GM19372 (cell line): ENCODE results near the gene CES3.
"Not testable (repeated sequence)": the region's sequence is repeated elsewhere in the genome, so short reads cannot be mapped to it uniquely, and the experiment has no call there.

Experiments used
- ATAC-seq: cut with Tn5 transposase; IDR thresholded peaks from one replicate; pipeline ENCODE4 v1.9.1; 2021; ENCODE audit warnings: mild to moderate bottlenecking, low read depth, moderate library complexity; ENCODE audit not compliant: unreplicated experiment

Gene CES3

DNA sequence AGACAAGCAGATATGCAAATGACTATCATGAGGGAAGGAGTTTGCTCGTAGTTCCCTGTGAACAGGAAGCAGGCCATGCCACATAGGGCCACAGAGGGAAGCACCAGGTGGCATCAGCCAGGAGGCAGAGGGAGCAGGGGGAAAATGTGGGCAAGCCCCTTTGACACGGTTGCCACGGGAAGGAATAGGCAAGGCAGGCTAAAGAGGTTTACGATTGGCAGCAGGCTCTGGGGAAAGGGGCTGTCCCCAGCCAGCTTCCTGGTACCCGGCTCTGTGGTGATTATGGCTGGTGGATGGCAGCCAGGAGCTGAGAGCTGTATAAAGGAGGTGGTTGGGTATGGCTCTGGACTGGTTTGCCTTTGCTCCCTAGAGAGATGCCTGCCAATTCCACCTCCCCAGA is 848 bp downstream of the CES3 start:
- ATAC-seq, result no peak

DNA sequence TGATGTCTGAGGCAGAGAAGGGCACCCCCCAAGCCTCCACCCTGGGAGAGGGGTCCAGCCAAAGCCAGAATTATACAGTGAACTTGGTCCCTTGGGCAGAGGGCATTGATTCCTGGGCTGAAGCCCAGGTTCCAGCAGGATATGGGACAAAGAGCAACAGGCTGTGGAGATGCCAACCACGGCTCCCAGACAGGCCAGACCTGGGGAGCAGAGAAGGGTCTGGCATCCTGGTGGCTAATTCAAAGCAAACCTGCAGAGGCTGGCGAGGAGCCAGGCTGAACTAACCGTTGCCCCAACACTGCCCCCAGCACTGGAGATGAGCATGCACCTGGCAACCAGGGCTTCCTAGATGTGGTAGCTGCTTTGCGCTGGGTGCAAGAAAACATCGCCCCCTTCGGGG is 3.0 kb downstream of the CES3 start:
- ATAC-seq, result no peak

DNA sequence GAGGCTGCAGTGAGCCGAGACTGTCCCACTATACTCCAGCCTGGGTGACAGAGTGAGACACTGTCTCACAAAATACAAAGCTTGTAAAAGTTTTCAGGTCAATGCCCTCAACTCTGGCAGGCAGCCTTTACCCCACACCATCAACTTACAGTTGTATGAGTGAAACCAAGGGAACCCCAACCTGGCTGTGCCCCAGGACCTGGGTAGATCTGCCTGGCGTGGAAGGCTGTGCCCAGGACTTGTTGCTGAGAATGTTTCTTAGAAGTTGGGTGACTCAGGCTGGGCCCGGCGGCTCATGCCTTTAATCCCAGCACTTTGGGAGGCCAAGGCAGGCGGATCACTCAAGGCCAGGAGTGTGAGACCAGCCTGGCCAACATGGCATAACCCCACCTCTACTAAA is 7.8 kb downstream of the CES3 start:
- no peak for ATAC-seq

GRCh38 chr16:66970775-66971720 is 10.0 kb downstream of the CES3 start:
- ATAC-seq, result no peak

- ATAC-seq, result no peak
These were observed 11.9 kb downstream of the CES3 start for GRCh38 chr16:66972983-66973382.

- no peak for ATAC-seq
These were observed 12.7 kb downstream of the CES3 start for GRCh38 chr16:66973716-66974115.

- not testable (repeated sequence) for ATAC-seq
These were observed 13.3 kb downstream of the CES3 start for GRCh38 chr16:66974156-66974931.

DNA sequence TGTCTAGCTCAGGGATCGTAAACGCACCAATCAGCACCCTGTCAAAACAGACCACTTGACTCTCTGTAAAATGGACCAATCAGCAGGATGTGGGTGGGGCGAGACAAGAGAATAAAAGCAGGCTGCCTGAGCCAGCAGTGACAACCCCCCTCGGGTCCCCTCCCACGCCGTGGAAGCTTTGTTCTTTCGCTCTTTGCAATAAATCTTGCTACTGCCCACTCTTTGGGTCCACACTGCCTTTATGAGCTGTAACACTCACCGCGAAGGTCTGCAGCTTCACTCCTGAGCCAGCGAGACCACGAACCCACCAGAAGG is 13.8 kb downstream of the CES3 start:
- ATAC-seq, result not testable (repeated sequence)

DNA sequence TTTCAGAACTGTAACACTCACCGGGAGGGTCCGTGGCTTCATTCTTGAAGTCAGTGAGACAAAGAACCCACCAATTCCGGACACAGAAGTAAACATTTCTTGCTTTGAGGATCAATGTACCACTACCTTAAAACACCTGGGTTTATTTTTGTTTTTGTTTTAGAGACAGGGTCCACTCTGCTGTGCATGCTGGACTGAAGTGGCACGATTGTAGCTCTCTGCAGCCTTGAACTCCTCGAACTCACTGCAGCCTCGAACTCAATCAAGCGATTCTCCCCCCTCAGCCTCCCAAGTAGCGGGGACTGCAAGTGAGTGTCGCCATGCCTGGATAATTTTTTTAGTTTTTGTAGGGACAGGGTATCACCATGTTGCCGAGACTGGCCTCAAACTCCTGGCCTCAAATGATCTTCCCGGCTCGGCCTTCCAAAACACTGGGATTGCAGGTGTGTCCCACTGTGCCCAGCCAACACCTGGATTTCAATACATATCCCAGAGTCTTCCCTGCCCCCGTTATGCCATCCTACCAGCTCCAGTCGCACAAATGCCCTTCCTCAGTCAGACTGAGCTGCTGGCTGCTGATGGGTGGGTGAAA is 14.3 kb downstream of the CES3 start:
- ATAC-seq, result no peak

GRCh38 chr16:66976746-66977145 is 15.7 kb downstream of the CES3 start:
- ATAC-seq, result no peak

- no peak for ATAC-seq
These were observed 16.5 kb downstream of the CES3 start for GRCh38 chr16:66977341-66978113.

DNA sequence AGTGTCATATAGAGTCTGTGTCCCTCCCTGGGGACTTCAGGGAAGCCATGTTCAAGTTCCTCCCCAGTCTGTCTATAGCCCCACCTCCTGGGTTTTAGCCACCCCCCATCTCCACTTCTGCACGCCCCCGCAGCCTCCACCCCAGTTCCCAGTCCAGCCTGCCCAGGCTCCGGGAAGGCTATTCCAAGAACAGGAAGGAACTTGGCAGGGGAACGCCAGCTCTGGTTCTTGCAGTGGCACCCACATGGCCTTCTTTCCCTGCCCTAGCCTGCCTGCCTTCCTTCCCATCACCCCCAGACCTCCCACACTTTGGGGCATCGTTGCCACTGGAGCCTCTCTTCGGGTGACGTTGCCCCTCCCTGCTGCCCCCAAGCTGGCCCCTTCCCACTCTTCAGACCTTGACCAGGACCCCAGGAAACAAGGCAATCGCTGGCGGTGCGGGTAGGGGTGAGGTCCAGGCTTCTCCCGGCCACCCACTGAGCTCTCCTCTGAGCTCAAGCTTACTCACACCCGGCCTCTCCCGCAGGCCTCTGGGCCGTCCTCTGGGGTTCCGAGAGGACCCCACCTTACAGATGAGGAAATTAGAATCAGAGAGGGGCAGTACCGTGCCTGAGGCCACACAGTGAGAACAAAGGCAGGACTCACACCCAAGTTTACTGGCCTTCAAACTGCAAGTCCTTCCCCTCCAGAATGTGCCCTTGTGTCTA is 18.1 kb downstream of the CES3 start:
- no peak for ATAC-seq

DNA sequence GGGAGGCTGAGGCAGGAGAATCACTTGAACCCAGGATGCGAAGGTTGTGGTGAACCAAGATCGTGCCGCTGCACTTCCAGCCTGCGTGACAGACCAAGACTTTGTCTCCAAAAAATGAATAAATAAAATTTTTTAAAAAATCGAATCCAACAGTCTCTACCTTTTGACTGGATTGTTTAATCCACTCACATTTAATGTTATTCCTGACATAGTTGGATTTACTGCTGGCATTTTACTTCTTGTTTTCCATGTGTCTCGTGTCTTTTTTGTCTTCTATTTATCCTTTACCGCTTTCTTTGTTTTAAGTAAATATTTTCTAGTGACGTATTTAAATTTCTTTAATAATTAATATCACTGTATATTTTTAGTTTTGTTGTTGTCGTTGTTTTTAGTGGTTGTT is 22.0 kb downstream of the CES3 start:
- ATAC-seq, result no peak

DNA sequence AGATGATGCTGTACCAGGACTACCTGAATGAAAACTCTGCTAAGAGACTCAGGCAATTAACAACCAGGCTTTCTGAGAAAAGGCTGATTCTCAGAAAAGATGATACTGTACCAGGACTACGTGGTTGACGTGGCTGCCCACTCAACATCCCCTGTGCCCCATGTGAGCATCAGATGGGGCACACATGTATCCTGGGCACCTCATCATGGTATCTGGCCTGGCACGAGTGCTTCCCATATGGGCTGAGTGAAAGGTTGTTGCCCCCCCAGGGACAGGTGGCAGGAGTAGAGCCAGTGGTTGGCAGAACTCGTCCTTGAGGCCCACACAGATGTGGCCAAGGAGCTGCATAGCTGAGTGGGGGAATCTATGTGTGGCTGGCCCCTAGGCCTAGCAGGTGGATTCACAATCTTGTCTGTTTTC is 23.8 kb downstream of the CES3 start:
- ATAC-seq, result no peak

GRCh38 chr16:66986559-66986958 is 25.5 kb downstream of the CES3 start:
- no peak for ATAC-seq

- no peak for ATAC-seq
These were observed 27.2 kb downstream of the CES3 start, which contains the start of gene CES4A for GRCh38 chr16:66988197-66988788. Gene CES4A (plus strand): TSS chr16:66988589. CDS start chr16:66988773, 184 bp downstream.

GRCh38 chr16:66991545-66992077 is 30.5 kb downstream of the CES3 start:
- ATAC-seq, result no peak

DNA sequence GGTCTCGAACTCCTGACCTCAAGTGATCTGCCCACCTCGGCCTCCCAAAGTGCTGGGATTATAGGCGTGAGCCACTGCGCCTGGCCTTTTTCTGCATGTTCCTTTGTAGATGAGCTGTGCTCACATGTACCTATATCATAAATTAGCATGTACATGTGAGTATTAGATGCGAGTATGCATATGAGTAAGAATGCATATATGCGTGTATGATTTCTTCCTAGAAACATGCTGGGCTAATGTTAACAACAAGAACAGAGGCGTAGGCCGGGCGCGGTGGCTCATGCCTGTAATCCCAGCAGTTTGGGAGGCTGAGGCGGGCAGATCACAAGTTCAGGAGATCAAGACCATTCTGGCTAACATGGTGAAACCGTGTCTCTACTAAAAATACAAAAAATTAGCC is 32.5 kb downstream of the CES3 start:
- not testable (repeated sequence) for ATAC-seq

DNA sequence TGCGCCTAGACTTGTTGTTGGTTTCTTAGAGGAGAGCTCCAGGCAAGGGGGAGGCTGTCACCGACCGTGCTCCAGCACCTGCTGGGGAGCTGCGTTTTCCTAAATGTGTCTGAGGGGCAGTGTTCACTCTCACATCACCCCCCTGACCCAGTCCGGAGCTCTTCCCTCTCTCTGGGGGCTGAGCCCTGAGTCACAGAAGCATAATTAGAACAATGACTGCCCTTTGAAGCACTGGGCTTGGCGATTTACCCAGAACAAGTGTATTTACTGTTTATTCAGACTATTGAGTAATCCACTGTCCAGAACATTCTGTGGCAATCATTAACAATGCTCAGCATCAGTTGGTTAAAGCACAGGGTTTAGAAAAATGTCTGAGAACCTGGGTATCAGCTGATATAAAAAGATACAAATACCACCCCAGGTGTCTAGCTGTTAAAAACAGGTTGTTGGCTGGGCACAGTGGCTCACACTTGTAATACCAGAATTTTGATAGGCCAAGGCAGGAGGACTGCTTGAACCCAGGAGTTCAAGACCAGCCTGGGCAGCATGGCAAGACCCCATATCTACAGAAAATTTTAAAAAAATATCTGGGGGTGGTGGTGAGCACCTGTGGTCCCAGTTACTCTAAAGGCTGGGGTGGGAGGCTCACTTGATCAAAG is 35.4 kb downstream of the CES3 start:
- no peak for ATAC-seq
